Measurements from ENCODE around the gene FBXL7.

Gene FBXL7

GRCh38 chr5:15722305-15722704, 222.3 kb downstream of the FBXL7 start:
- DNase-seq = no peak

- no peak for DNase-seq
Measured at GRCh38 chr5:15727375-15727774, 227.4 kb downstream of the FBXL7 start.

- no peak for DNase-seq
Measured at GRCh38 chr5:15728811-15729210, 228.8 kb downstream of the FBXL7 start.

GRCh38 chr5:15731699-15732098, 231.7 kb downstream of the FBXL7 start:
- no peak for DNase-seq

GRCh38 chr5:15734058-15734457, 234.1 kb downstream of the FBXL7 start:
- no peak for DNase-seq

- no peak for DNase-seq
Measured at GRCh38 chr5:15737036-15737821, 237.2 kb downstream of the FBXL7 start.

GRCh38 chr5:15737871-15738664, 238.1 kb downstream of the FBXL7 start:
- no peak for DNase-seq

GRCh38 chr5:15740383-15740782, 240.4 kb downstream of the FBXL7 start:
- no peak for DNase-seq

GRCh38 chr5:15741591-15741990, 241.6 kb downstream of the FBXL7 start:
- DNase-seq = no peak

- no peak for DNase-seq
Measured at GRCh38 chr5:15746833-15747232, 246.9 kb downstream of the FBXL7 start.

- DNase-seq = no peak
Measured at GRCh38 chr5:15748266-15748665, 248.3 kb downstream of the FBXL7 start.

GRCh38 chr5:15752663-15753285, 252.8 kb downstream of the FBXL7 start:
- DNase-seq = no peak

- DNase-seq = no peak
Measured at GRCh38 chr5:15753752-15754151, 253.8 kb downstream of the FBXL7 start.

GRCh38 chr5:15757103-15757502, 257.1 kb downstream of the FBXL7 start:
- DNase-seq = no peak

GRCh38 chr5:15757619-15758018, 257.6 kb downstream of the FBXL7 start:
- DNase-seq = no peak

- DNase-seq = no peak
Measured at GRCh38 chr5:15762668-15763067, 262.7 kb downstream of the FBXL7 start.

GRCh38 chr5:15763754-15764153, 263.8 kb downstream of the FBXL7 start:
- DNase-seq = no peak

- DNase-seq = no peak
Measured at GRCh38 chr5:15768936-15769335, 269.0 kb downstream of the FBXL7 start.

- DNase-seq = no peak
Measured at GRCh38 chr5:15772131-15772530, 272.2 kb downstream of the FBXL7 start.

- DNase-seq = no peak
Measured at GRCh38 chr5:15774632-15775031, 274.7 kb downstream of the FBXL7 start.

GRCh38 chr5:15776346-15776745, 276.4 kb downstream of the FBXL7 start:
- no peak for DNase-seq

GRCh38 chr5:15783734-15784133, 283.8 kb downstream of the FBXL7 start:
- DNase-seq = no peak

- no peak for DNase-seq
Measured at GRCh38 chr5:15785531-15785981, 285.6 kb downstream of the FBXL7 start.

GRCh38 chr5:15786326-15786725, 286.3 kb downstream of the FBXL7 start:
- DNase-seq = no peak

Measured in NCI-H2081 treated with DMSO at 0.1 percent for 48 hours (cell line).